ENCODE measurements around the gene TFR2. TPM values are rescaled to one million over a fixed set of nuclear protein-coding genes. Genes with fewer than 3 reads are reported as not detected.

The TFR2 gene
- total and polyA plus RNA-seq, 2 donors (not counting 3 experiments of a cell fraction or from before 2014, with no cell fraction given), result 0.37 to 0.60 TPM

DNA sequence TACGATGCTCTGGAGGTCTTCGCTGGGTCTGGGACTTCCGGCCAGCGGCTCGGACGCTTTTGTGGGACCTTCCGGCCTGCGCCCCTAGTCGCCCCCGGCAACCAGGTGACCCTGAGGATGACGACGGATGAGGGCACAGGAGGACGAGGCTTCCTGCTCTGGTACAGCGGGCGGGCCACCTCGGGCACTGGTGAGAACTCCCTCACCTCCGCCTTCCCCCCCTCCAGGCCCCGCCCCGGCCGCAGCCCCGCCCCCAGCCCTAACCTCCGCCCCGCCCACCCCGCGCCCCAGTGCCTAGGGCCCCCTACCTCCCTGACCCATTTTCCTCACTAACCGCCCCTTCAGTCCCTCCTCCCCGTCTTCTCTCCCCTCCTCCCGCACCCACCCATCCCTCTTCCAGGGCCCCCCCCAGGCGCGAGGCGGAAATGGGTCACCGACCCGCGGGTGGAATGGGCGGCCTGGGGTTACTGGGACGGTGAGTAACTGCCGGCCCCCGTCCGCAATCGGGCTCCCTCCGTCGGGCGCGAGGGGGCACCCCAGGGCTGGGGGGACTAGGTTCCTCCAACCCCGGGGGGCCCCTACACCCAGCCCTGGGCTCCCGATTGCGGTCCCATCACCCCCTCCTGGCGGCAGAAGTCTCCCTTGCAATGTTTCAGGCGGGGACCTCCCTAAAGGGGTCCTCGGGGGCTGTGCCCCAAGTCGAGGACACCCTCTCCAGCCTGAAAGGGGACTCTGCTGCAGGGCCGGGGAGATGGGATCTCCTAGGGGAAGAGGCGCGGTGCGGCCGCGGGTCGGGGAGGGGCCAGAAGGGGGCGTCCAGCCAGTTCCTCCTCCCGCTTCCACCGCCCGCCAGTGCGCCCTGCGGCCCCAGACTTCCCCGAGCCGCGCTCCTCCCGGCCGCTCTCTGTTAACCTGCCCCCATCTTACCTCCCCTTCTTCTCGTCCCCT lies 37.0 kb downstream of the TFR2 start:
- Histone ChIP-seq H3K4me3 (replicated peaks in 1 of 3; ENCODE audit: insufficient read depth in 1 of 3, low read depth in 1 of 3, low read length in 3 of 3) (peak overlapping the region; percentile 44 to 65 (median 54)), H3K79me2 (ENCODE audit: control insufficient read depth, insufficient read depth, low read length) (no peaks in the 10 kb centered on the region), H3K4me2 (ENCODE audit: insufficient read depth, low read length) (peak overlapping the region; percentile 93), H3K4me1 (ENCODE audit: control insufficient read depth, extremely low read depth, insufficient read depth, low read length) (peaks cover 25% of the 10 kb centered on the region), H2AFZ (ENCODE audit: low read depth, low read length) (peak overlapping the region; percentile 99), H3K36me3 (ENCODE audit: control insufficient read depth in 2 of 2, extremely low read depth in 1 of 2, insufficient read depth in 2 of 2, low read length in 2 of 2) (no peaks in the 10 kb centered on the region), H3K9me1 (replicated peaks; ENCODE audit: control insufficient read depth, extremely low read depth, insufficient read depth, low read length) (no peaks in the 10 kb centered on the region), H3K27me3 (ENCODE audit: control insufficient read depth in 2 of 2, insufficient read depth in 2 of 2, low read length in 2 of 2) (no peaks in the 10 kb centered on the region), H4K20me1 (replicated peaks; ENCODE audit: control insufficient read depth, extremely low read depth, insufficient read depth, low read length) (no peaks in the 10 kb centered on the region), H3K9me3 (replicated peaks; ENCODE audit: control insufficient read depth, insufficient read depth, low read length) (no peaks in the 10 kb centered on the region), H3K9ac (replicated peaks; ENCODE audit: extremely low read depth, insufficient read depth, low read length) (peak overlapping the region; percentile 23), H3K27ac (ENCODE audit: insufficient read depth, low read depth, low read length) (no peak overlapping the region)
- peak; percentile 79 for FAIRE-seq
- TF ChIP-seq MYC (IDR thresholded peaks at IDR 0.05; ENCODE audit: low read depth, low read length), result no peak
- TF ChIP-seq POLR2A (IDR thresholded peaks at IDR 0.05; ENCODE audit: low read depth, low read length), result no peak
- peak; percentile 43 to 55 for TF ChIP-seq CTCF (IDR thresholded peaks at IDR 0.05; ENCODE audit: extremely low read depth in 1 of 2, insufficient read depth in 1 of 2, low read depth in 1 of 2, low read length in 2 of 2)
- TF ChIP-seq GATA2 (IDR thresholded peaks at IDR 0.05; ENCODE audit: insufficient read depth, insufficient read length, low read depth, low read length), result no peak
- TF ChIP-seq, protein P1, sequence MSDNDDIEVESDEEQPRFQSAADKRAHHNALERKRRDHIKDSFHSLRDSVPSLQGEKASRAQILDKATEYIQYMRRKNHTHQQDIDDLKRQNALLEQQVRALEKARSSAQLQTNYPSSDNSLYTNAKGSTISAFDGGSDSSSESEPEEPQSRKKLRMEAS (IDR thresholded peaks at IDR 0.05; ENCODE audit: insufficient read depth, insufficient read length), result no peak
- TF ChIP-seq FOS (IDR thresholded peaks at IDR 0.05; ENCODE audit: borderline replicate concordance, insufficient read depth, low read length), result peak; percentile 31
- TF ChIP-seq POLR2AphosphoS5 (IDR thresholded peaks at IDR 0.05; ENCODE audit: insufficient read depth, low read depth, low read length), result peak; percentile 5
- no peak for TF ChIP-seq EZH2 (IDR thresholded peaks at IDR 0.05; ENCODE audit: borderline replicate concordance, low read depth, low read length, severe bottlenecking)
- no peak for TF ChIP-seq JUN (IDR thresholded peaks at IDR 0.05; ENCODE audit: borderline replicate concordance, insufficient read depth, insufficient read length, low read depth)
- CTCF ChIA-PET, result interaction anchor here (1.1 to 2.8 kb wide), 3 partner anchors 15 to 76 kb away, joined by 3 to 10 read pairs (median 7); no protein-coding TSS in a partner anchor
- peak; percentile 43 for DNase-seq (ENCODE audit: low read depth, low spot score)
- POLR2A ChIA-PET, result no interaction called here
- dilution Hi-C loops (cut with MboI; ENCODE audit: extremely low pct_ligation_motif_present, low sequenced_read_pairs) (no loop called here), intact Hi-C loops (cut with micrococcal nuclease) (loop anchor here (1.0 to 2.0 kb wide), 4 partner anchors 8 to 78 kb away; partner anchors contain the start of genes FBXO24, GNB2, LRCH4 and MOSPD3)
- no TSS peak for BruUV-seq (replicated peaks)
